ENCODE results near the gene MYORG.

Gene MYORG

GRCh38 chr9:34376596-34377403, at the start of gene MYORG:
Gene MYORG, minus strand, starts transcription at chr9:34376898. Its CDS starts 3,955 bp downstream, at chr9:34372943.
- peak; percentile 90 to 98 (median 92) for DNase-seq (ENCODE audit: low read depth in 3 of 3)

- DNase-seq (ENCODE audit: low read depth in 3 of 3): no peak
Observed at GRCh38 chr9:34419716-34420504, 43.2 kb upstream of the MYORG start.

- no peak for DNase-seq (ENCODE audit: low read depth in 3 of 3)
Observed at GRCh38 chr9:34417734-34418133, 41.0 kb upstream of the MYORG start.

- DNase-seq (ENCODE audit: low read depth in 3 of 3): peak in 1 of 3 experiments; percentile 11
Observed at GRCh38 chr9:34413231-34413852, 36.6 kb upstream of the MYORG start.

- DNase-seq (ENCODE audit: low read depth in 3 of 3): no peak
Observed at GRCh38 chr9:34412336-34412735, 35.6 kb upstream of the MYORG start.

GRCh38 chr9:34409154-34409553, 32.5 kb upstream of the MYORG start:
- no peak for DNase-seq (ENCODE audit: low read depth in 3 of 3)

- DNase-seq (ENCODE audit: low read depth in 3 of 3): no peak
Observed at GRCh38 chr9:34408173-34408572, 31.5 kb upstream of the MYORG start.

GRCh38 chr9:34406219-34406618, 29.5 kb upstream of the MYORG start:
- no peak for DNase-seq (ENCODE audit: low read depth in 3 of 3)

GRCh38 chr9:34405719-34406118, 29.0 kb upstream of the MYORG start:
- DNase-seq (ENCODE audit: low read depth in 3 of 3): no peak

- DNase-seq (ENCODE audit: low read depth in 3 of 3): peak; percentile 22 to 58 (median 36)
Observed at GRCh38 chr9:34403554-34404380, 27.1 kb upstream of the MYORG start.

- DNase-seq (ENCODE audit: low read depth in 3 of 3): no peak
Observed at GRCh38 chr9:34400686-34401602, 24.2 kb upstream of the MYORG start.

- DNase-seq (ENCODE audit: low read depth in 3 of 3): no peak
Observed at GRCh38 chr9:34400275-34400674, 23.6 kb upstream of the MYORG start.

GRCh38 chr9:34399729-34400128, 23.0 kb upstream of the MYORG start:
- DNase-seq (ENCODE audit: low read depth in 3 of 3): no peak

GRCh38 chr9:34398875-34399274, 22.2 kb upstream of the MYORG start:
- DNase-seq (ENCODE audit: low read depth in 3 of 3): no peak

GRCh38 chr9:34396276-34397214, 19.8 kb upstream of the MYORG start:
- no peak for DNase-seq (ENCODE audit: low read depth in 3 of 3)

- DNase-seq (ENCODE audit: low read depth in 3 of 3): no peak
Observed at GRCh38 chr9:34392511-34392910, 15.8 kb upstream of the MYORG start.

- DNase-seq (ENCODE audit: low read depth in 3 of 3): no peak
Observed at GRCh38 chr9:34387239-34387638, 10.5 kb upstream of the MYORG start.

GRCh38 chr9:34386656-34387055, 10.0 kb upstream of the MYORG start:
- DNase-seq (ENCODE audit: low read depth in 3 of 3): no peak

- no peak for DNase-seq (ENCODE audit: low read depth in 3 of 3)
Observed at GRCh38 chr9:34385561-34386230, 9.0 kb upstream of the MYORG start.

Measured in stimulated activated CD4-positive, alpha-beta T cell treated with anti-CD3 and anti-CD28 coated beads, TNF-alpha, amount 100 ng/mL, for 24 hours (primary cell).